Myocyte (in vitro differentiated cells): ENCODE measurements around the gene CPLX3. TPM values are rescaled to one million over a fixed set of nuclear protein-coding genes. Genes with fewer than 3 reads are reported as not detected.

ENCODE experiments used
- DNase-seq: peaks from one replicate; pipeline ENCODE4 v3.0.0-alpha.2; 2012; ENCODE audit warnings: low read depth
- microRNA-seq: library from miRNA; unstranded; fragments of <30 nt; microRNA quantifications from one replicate; pipeline ENCODE4, GENCODE V29; 2016
- total RNA-seq: library from RNA; depleted of rRNA; stranded (reverse); fragments of >200 nt; gene quantifications from 2 replicates; pipeline ENCODE4 v1.2.3, GENCODE V29; 2014

The CPLX3 gene
- total RNA-seq, 1 donor from 2014 or later = not detected

GRCh38 chr15:74869726-74870407 is 43.4 kb downstream of the CPLX3 start:
- DNase-seq = peak; percentile 84

- no peak for DNase-seq
Observed at GRCh38 chr15:74870436-74871215, 44.2 kb downstream of the CPLX3 start.

- DNase-seq = no peak
Observed at GRCh38 chr15:74872702-74873035, 46.2 kb downstream of the CPLX3 start.

GRCh38 chr15:74873036-74873755 is 46.8 kb downstream of the CPLX3 start, which contains the start of gene SCAMP2:
Gene SCAMP2, minus strand, starts transcription at chr15:74873365. Its CDS starts 110 bp downstream, at chr15:74873255.
- DNase-seq = peak; percentile 97

- DNase-seq = no peak
Observed at GRCh38 chr15:74873756-74874424, 47.5 kb downstream of the CPLX3 start.

- no peak for DNase-seq
Observed at GRCh38 chr15:74878273-74878672, 51.8 kb downstream of the CPLX3 start.

Small RNA genes within 50 kb of the gene (microRNA-seq; reads per million reads assigned to microRNA genes)
- not detected for gene MIR4513
- not detected for gene MIR6882

Other genes with a start within 250 kb of the CPLX3 start
- 74.0 and 76.0 TPM in 2 replicates for gene CLK3, start 210.8 kb upstream of the CPLX3 start, total RNA-seq
- 8.5 and 9.5 TPM in 2 replicates for gene EDC3, start 130.6 kb upstream of the CPLX3 start, total RNA-seq
- gene CYP1A1, start 101.1 kb upstream of the CPLX3 start, total RNA-seq = not detected in 2 replicates
- not detected in 2 replicates for gene CYP1A2, start 77.8 kb upstream of the CPLX3 start, total RNA-seq
- gene CSK, start 44.5 kb upstream of the CPLX3 start, total RNA-seq = 20.1 and 21.0 TPM in 2 replicates
- not detected in 2 replicates for gene LMAN1L, start 13.8 kb upstream of the CPLX3 start, total RNA-seq
- gene ULK3, start 16.5 kb downstream of the CPLX3 start, total RNA-seq = 75.0 and 80.5 TPM in 2 replicates
- gene SCAMP2, start 46.7 kb downstream of the CPLX3 start, total RNA-seq = 59.2 and 77.2 TPM in 2 replicates
- 334 and 342 TPM in 2 replicates for gene MPI, start 63.4 kb downstream of the CPLX3 start, total RNA-seq
- gene FAM219B, start 80.2 kb downstream of the CPLX3 start, total RNA-seq = 111 and 113 TPM in 2 replicates
- 140 and 153 TPM in 2 replicates for gene COX5A, start 111.4 kb downstream of the CPLX3 start, total RNA-seq
- gene RPP25, start 130.1 kb downstream of the CPLX3 start, total RNA-seq = 2.6 and 3.2 TPM in 2 replicates
- 0.56 and 1.6 TPM in 2 replicates for gene SCAMP5, start 168.9 kb downstream of the CPLX3 start, total RNA-seq
- gene PPCDC, start 197.0 kb downstream of the CPLX3 start, total RNA-seq = 7.5 and 15.2 TPM in 2 replicates